HFF-Myc (cell line): ENCODE measurements around the gene FAM222A.

ENCODE experiments used
- DNase-seq: peaks from one replicate; pipeline ENCODE4 v3.0.0-alpha.2; 2011; ENCODE audit warnings: low read depth; ENCODE audit errors: extremely low read depth
- H3K4me3 ChIP-seq: replicated peaks from 2 replicates; pipeline ENCODE4 v1.5.1; 2011; ENCODE audit warnings: low read depth, mild to moderate bottlenecking, control low read depth, low read length
- TF ChIP-seq, protein P1 (sequence below): IDR thresholded peaks from 2 replicates; pipeline ENCODE4 v1.5.1; 2012; ENCODE audit warnings: mild to moderate bottlenecking, low read depth, low read length, control low read depth; ENCODE audit errors: missing control alignments

FAM222A gene

DNA sequence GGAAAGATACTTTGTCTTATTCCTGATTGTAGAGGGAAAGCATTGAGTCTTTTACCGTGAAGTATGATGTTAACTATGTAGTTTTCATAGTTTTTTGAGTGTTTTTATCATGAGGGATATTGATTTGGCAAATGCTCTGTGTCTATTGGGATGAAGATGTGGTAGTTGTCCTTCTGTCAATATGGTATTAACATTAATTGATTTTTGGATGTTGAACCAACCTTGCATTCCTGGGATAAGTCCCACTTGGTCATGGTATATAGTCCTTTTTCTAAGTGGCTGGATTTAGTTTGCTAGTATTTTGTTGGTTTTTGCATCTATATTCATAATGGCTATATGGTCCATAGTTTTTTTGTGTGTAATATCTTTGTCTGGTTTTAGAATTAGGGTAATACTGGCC is 42.8 kb downstream of the FAM222A start:
- DNase-seq, result no peak
- TF ChIP-seq, protein P1, sequence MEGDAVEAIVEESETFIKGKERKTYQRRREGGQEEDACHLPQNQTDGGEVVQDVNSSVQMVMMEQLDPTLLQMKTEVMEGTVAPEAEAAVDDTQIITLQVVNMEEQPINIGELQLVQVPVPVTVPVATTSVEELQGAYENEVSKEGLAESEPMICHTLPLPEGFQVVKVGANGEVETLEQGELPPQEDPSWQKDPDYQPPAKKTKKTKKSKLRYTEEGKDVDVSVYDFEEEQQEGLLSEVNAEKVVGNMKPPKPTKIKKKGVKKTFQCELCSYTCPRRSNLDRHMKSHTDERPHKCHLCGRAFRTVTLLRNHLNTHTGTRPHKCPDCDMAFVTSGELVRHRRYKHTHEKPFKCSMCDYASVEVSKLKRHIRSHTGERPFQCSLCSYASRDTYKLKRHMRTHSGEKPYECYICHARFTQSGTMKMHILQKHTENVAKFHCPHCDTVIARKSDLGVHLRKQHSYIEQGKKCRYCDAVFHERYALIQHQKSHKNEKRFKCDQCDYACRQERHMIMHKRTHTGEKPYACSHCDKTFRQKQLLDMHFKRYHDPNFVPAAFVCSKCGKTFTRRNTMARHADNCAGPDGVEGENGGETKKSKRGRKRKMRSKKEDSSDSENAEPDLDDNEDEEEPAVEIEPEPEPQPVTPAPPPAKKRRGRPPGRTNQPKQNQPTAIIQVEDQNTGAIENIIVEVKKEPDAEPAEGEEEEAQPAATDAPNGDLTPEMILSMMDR, result no peak
- no peak overlapping the region for H3K4me3 ChIP-seq

DNA sequence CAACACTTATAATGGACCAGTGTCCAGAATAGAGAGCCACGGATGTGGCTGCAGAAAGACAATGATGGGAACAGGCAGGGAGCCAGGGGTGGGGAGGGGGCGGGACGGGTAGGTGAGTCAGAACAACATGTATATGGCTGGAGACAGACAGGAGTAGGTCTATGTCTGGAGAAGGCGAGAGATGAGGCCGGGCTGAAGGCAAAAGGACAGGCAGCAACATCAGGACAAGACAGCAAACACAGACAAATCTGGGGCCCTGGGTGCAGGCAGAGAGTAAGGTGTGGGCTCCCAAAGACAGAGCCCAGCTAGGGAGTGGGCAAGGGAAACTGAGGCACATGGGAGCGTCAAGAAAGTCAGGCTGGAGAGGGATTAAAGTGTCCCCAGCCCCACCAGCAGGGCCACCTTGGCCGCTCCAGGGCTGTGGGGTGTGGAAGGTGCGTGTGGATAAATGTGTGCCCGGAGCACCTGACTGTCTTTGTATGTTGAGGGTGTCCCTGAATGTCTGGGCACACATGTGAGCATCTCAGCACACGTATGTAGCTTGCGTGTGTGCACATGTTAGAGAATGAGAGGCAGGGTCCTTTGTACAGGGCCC is 44.1 kb downstream of the FAM222A start:
- TF ChIP-seq, protein P1, result no peak
- no peak overlapping the region for H3K4me3 ChIP-seq
- DNase-seq, result no peak

DNA sequence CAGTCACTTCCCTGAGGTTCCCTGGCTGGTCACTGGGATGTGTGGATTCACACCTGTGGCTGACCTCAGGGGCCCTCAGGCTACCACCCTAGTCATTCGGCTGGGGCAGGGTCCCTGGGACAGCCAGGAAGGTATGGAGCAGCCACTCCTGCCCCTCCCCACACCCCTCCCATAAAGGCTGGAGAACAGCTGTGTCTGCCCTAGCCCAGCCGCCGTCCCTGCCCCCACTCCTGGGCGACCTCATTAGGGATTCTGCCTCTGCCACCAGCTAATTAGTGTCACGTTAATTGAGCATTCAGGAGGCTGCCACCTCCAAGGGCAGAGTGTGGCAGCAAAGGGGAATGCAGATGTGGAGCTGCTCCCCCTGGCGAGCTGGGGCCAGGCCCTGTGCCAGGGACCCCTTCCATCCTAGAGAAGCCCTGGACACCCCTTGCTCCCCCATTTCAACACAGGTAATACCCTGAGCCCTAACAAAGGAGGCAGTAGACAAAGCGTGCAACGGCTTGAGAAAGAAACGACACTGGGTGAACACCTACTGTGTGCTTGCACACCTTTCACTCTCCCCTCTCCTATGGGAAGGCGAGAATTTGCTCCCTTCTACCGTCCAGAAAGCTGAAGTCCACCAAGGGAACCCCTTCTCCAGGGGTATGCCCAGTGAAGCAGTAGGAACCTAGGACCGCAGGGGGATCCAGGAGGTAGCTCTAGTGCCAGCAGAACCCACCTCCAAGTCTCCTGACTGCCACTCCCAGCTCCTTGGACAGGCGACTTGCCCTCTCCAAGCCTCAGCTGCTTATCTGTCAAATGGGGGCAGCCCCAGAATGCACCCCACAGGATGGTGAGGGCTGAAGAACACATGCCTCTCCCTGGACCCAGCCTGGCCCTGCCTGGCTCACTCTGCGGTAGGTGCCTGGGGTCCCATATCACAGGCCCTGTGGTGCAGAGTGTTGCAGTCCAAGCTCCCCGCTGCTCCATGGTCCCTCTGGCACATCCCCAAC is 45.1 kb downstream of the FAM222A start:
- TF ChIP-seq, protein P1, result no peak
- H3K4me3 ChIP-seq, result no peak overlapping the region
- DNase-seq, result no peak

DNA sequence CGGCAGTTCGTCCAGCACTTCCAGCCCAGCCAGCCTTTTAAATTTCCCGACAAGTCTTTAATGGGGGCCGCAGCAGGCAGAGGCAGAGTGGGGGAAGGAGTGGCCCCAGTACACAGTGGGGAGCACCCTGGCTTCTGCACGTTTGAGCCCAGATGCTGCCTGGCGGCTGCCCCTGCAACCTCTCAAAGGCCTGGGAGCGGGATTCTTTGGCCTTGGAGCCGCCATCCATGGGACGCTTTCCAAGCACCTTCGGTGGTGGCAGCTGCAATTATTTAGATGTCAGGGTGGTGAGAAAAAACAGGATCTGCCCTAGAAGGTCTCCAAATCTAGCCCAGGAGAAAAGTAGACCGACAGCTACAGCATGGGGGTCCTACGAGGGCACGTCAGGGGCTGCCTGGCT is 46.0 kb downstream of the FAM222A start:
- no peak overlapping the region for H3K4me3 ChIP-seq
- DNase-seq, result no peak
- TF ChIP-seq, protein P1, result no peak

GRCh38 chr12:109760031-109760929 is 46.7 kb downstream of the FAM222A start:
- TF ChIP-seq, protein P1, result no peak
- no peak for DNase-seq
- H3K4me3 ChIP-seq, result no peak overlapping the region
